ENCODE data around the gene RCBTB1.

Gene RCBTB1

DNA sequence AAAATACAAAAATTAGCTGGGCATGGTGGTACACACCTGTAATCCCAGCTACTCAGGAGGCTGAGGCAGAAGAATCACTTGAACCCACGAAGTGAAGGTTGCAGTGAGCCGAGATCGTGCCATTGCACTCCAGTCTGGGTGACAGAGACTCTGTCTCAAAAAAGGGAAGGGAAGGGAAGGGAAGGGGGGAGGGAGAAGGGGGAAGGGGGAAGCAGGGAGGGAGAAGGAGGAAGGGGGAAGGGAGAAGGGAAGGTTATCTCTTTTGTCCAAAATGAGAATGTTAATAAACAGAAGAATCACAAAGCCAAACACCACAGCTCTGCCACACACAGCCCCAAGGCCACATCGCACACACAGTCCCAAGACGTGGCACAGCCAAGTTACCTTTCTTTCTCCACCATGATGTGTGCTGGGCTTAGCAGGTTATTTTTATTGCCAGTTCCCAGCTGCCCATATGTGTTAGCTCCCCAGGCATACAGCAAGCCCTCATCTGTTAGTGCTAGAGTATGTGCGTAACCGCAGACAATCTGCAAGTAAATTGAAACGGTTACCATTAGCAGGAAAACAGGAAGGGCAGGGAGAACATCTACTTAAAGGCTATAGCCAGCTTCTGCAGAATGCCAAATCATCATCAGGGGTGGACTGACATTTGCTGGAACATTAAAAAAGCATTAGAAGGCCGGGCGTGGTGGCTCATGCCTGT, 34.3 kb downstream of the RCBTB1 start:
- TF ChIP-seq, protein P1, sequence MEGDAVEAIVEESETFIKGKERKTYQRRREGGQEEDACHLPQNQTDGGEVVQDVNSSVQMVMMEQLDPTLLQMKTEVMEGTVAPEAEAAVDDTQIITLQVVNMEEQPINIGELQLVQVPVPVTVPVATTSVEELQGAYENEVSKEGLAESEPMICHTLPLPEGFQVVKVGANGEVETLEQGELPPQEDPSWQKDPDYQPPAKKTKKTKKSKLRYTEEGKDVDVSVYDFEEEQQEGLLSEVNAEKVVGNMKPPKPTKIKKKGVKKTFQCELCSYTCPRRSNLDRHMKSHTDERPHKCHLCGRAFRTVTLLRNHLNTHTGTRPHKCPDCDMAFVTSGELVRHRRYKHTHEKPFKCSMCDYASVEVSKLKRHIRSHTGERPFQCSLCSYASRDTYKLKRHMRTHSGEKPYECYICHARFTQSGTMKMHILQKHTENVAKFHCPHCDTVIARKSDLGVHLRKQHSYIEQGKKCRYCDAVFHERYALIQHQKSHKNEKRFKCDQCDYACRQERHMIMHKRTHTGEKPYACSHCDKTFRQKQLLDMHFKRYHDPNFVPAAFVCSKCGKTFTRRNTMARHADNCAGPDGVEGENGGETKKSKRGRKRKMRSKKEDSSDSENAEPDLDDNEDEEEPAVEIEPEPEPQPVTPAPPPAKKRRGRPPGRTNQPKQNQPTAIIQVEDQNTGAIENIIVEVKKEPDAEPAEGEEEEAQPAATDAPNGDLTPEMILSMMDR (IDR thresholded peaks at IDR 0.05; ENCODE audit: low read depth, low read length): no peak

DNA sequence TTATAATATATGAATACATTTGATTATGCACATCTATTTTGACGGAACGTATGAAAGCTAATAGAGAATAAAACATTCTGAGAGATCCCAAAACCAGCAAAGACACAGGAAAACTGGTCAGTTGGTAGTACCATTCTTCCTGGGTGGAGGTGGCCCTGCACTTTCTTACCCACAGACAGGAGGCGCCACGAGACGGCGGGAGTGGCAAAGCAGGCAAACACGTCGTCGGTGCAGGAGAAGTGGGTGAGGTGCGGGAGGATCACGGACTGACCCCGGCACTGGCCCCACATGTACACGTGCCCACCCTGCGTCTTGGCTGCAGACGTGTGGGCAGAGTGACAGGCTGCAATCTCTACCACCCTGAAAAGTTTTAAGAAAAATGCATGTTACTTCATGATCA, 36.1 kb downstream of the RCBTB1 start:
- TF ChIP-seq, protein P1 (IDR thresholded peaks at IDR 0.05; ENCODE audit: low read depth, low read length): no peak

More for the DNA sequence above, 34.3 kb downstream of the RCBTB1 start:
- no peak overlapping the region for H3K4me3 ChIP-seq (ENCODE audit: low read depth, low read length)

DNA sequence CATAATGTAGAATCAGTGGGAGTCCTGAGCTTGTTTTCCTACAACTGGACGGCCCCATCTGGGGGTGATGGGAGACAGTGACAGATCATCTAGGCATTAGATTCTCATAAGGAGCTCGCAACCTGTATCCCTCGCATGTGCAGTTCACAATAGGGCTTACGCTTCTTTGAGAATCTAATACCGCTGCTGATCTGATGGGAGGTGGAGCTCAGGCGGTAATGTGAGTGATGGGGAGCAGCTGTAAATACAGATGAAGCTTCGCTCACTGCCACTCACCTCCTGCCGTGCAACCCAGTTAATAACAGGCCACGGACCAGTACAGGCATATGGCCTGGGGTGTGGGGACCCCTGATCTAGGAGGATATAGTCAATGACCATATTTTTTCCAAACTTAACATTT, 38.8 kb downstream of the RCBTB1 start:
- TF ChIP-seq, protein P1 (IDR thresholded peaks at IDR 0.05; ENCODE audit: low read depth, low read length): no peak
- no peak overlapping the region for H3K4me3 ChIP-seq (ENCODE audit: low read depth, low read length)

More for the DNA sequence above, 36.1 kb downstream of the RCBTB1 start:
- no peak overlapping the region for H3K4me3 ChIP-seq (ENCODE audit: low read depth, low read length)

DNA sequence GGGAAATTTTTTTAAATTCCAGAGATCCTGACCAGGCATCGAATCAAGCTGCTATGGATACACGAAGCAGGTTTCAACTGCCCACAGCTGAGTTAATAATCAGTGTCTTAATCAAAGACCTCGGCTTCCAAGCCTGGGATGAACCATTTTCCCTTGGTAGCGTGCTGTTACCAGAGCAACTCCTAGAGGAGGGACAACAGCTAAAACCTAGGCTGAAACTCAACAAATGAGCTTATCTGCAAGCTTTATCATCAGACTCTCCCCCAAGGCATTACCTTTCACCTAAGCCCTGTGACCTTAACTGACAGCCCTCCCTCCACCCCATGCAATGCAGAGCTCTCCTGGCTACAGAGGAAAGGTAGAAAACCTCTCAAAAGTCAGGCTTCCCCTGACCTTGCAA, 39.7 kb downstream of the RCBTB1 start:
- no peak overlapping the region for H3K4me3 ChIP-seq (ENCODE audit: low read depth, low read length)
- TF ChIP-seq, protein P1 (IDR thresholded peaks at IDR 0.05; ENCODE audit: low read depth, low read length): no peak

DNA sequence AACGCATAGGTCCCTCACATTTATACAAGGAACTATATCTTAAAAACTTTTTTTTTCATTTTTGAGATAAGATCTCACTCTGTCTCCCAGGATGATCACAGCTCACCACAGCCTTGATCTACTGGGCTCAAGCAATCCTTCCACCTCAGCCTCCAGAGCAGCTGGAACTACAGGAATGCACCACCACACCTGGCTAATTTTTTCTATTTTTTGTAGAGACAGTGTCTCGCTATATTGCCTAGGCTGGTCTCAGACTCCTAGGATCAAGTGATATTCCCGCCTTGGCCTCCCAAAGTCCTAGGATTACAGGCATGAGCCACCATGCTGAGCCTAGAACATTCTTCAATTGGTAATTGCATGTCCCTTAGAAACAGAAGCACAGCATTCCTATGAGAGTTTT, 41.7 kb downstream of the RCBTB1 start:
- TF ChIP-seq, protein P1 (IDR thresholded peaks at IDR 0.05; ENCODE audit: low read depth, low read length): no peak
- H3K4me3 ChIP-seq (ENCODE audit: low read depth, low read length): no peak overlapping the region

DNA sequence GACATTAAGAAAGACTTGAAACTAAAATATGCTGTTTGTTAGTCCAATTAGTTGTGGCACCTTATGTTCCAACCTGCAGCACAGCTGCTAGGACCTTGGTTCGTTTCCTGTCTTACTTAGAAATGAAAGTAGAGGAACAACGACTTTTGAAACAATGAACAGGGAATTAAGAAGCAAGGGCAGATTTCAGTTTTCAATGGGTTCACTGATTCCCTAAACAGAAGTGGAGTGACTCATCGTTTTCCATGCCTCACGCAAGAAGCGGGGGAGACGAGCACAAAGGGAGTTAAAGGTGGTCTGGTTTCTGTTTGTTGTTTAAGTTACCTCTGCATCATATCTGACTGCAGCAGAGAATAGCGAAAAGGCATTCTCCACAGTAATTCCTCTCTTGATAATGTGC, 44.8 kb downstream of the RCBTB1 start:
- H3K4me3 ChIP-seq (ENCODE audit: low read depth, low read length): peak overlapping the region; percentile 2; the same call in 1 of the 2 replicates
- TF ChIP-seq, protein P1 (IDR thresholded peaks at IDR 0.05; ENCODE audit: low read depth, low read length): no peak

DNA sequence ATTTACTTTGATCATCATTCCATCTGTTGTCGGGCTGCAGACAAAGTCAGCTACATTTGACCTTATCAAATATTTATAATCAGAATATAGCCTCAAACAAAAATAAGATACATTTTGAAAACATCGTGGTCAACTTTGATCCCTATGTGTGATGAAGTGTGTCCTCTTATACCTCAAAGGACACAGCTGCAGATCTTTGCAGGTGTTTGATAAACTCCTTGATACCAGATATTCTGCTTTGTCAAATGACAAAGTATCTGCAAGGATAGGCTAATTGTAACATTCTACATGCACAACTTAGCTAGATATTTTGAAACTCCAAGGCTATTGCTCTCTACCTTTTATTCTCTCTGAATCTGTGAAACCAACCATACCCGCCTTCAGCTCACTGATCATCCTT, 45.6 kb downstream of the RCBTB1 start:
- H3K4me3 ChIP-seq (ENCODE audit: low read depth, low read length): no peak overlapping the region
- TF ChIP-seq, protein P1 (IDR thresholded peaks at IDR 0.05; ENCODE audit: low read depth, low read length): no peak
